Subcutaneous adipose tissue (tissue), 4 donors: ENCODE measurements around the gene GALK1. TPM values are rescaled to one million over a fixed set of nuclear protein-coding genes. Genes with fewer than 3 reads are reported as not detected.

Experiments
- total RNA-seq, 4 donors: library from RNA; depleted of rRNA; stranded (reverse); fragments of >200 nt; gene quantifications; one replicate each; pipeline ENCODE4 v1.1.0, GENCODE V29; 2016
- TF ChIP-seq, protein P1 (sequence below): fragments of 450-650 bp; IDR thresholded peaks from one replicate; pipeline ENCODE4 v1.5.1; 2016; ENCODE audit warnings: low read depth, mild to moderate bottlenecking, control low read depth, antibody characterized with exemption, moderate library complexity

GALK1 gene
- total RNA-seq, 4 donors from 2014 or later: 13.2 to 31.3 (median 24.5) TPM

GRCh38 chr17:75731086-75731715 lies 33.8 kb downstream of the GALK1 start:
- TF ChIP-seq, protein P1, sequence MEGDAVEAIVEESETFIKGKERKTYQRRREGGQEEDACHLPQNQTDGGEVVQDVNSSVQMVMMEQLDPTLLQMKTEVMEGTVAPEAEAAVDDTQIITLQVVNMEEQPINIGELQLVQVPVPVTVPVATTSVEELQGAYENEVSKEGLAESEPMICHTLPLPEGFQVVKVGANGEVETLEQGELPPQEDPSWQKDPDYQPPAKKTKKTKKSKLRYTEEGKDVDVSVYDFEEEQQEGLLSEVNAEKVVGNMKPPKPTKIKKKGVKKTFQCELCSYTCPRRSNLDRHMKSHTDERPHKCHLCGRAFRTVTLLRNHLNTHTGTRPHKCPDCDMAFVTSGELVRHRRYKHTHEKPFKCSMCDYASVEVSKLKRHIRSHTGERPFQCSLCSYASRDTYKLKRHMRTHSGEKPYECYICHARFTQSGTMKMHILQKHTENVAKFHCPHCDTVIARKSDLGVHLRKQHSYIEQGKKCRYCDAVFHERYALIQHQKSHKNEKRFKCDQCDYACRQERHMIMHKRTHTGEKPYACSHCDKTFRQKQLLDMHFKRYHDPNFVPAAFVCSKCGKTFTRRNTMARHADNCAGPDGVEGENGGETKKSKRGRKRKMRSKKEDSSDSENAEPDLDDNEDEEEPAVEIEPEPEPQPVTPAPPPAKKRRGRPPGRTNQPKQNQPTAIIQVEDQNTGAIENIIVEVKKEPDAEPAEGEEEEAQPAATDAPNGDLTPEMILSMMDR: no peak

- TF ChIP-seq, protein P1: no peak
Measured at GRCh38 chr17:75730065-75730464, 34.9 kb downstream of the GALK1 start.

- TF ChIP-seq, protein P1: no peak
Measured at GRCh38 chr17:75729351-75729750, 35.6 kb downstream of the GALK1 start.

- TF ChIP-seq, protein P1: no peak
Measured at GRCh38 chr17:75727391-75727790, 37.6 kb downstream of the GALK1 start.

DNA sequence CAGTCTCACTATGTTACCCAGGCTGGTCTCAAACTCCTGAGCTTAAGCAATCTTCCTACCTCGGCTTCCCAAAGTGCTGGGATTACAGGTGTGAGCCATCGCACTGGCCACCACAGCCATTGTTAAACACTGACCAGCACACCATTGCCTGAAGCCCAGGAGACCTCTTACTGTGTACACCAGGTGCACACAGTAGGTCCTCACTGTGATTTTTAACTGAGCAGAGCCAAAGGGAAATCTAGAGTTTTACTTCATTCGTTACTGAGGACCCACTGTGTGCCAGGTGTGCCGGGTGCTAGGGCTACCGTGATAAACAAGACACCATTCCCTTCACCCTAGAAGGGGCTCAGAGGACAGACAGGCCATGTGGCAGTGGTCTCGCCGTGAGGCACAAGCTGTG lies 39.5 kb downstream of the GALK1 start:
- TF ChIP-seq, protein P1: no peak

DNA sequence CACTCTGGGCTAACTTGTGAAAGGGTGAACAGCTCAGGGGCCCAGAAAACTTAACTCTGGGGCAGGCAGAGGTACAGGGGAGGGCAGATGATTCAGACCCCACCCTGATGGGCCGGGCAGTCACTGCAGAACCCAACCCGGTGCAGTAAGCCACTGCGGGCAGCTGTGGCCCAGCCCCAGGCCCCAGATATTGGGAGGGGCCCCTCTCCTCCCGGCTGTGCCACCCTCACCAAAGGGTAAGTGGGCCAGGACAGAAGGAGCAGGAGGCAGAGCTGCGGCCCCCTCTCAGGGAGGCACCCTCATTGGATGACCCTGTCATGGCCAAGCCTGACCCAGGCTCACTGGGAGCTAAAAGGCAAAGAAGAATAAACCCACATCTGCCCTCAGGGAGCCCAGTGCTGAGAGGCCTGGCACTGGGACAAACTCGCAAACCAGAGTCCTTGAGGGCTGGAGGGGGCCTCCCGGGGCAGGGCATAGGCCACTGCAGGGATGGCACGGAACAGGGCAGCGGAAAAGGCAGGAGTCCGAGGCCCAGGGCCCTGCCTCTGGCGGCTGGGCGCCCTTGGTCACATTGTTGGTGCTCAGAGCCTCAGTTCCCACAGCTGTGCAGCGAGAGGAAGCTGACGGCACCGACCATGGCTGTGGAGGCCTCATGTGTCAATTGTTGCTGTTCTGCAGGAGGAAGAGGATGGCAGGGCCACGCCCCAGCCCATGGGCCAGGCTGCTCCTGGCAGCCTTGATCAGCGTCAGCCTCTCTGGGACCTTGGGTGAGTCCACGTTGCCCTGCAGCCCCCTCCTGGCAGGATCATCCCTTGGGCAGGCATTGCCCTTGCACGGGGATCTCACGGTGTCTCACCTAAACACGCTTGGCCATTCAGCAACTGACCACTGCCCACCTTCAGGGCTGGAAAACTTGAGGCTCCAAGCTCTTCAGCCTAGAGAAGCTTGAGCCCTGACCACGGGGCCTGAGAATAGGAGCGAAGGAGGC lies 40.7 kb downstream of the GALK1 start:
- TF ChIP-seq, protein P1: no peak
